A549 (cell line): ENCODE results near the gene RAB15.

Experiments
- CHD2 ChIP-seq: fragments of 150-350 bp; IDR thresholded peaks from 2 replicates; pipeline ENCODE4 v1.6.1; 2014; ENCODE audit warnings: low read length; ENCODE audit not compliant: partially characterized antibody
- CTCF ChIP-seq: fragments of >200 bp; sonication (Bioruptor Twin); formaldehyde crosslinking; IDR thresholded peaks from 3 replicates; pipeline ENCODE4 v1.5.1; 2016
- FOSL2 ChIP-seq, 2 experiments: fragments of 450-650 bp in 1 of 2; fragments of >200 bp in 1 of 2; sonication (Bioruptor Twin) in 1 of 2; formaldehyde crosslinking; IDR thresholded peaks; 2 replicates each; pipeline versions ENCODE4 v1.5.0 to v1.6.1; 2016 to 2020; ENCODE audit warnings: mild to moderate bottlenecking in 1 of 2, moderate library complexity in 1 of 2
- HDAC2 ChIP-seq: fragments of 200-600 bp; sonication (generic); IDR thresholded peaks from 2 replicates; pipeline ENCODE4 v1.6.1; 2016
- PBX3 ChIP-seq: IDR thresholded peaks from 2 replicates; pipeline ENCODE4 v1.6.1; 2012
- POLR2AphosphoS2 ChIP-seq: conservative IDR thresholded peaks from 2 replicates; pipeline ENCODE4 v1.6.1; 2012; ENCODE audit warnings: low read length, improper control_type of control experiment, inconsistent platforms
- USF2 ChIP-seq: fragments of 450-650 bp; IDR thresholded peaks from 2 replicates; pipeline ENCODE4 v1.6.1; 2014; ENCODE audit warnings: antibody characterized with exemption

- no peak for TF ChIP-seq CTCF
- no peak for TF ChIP-seq HDAC2
- no peak for TF ChIP-seq USF2
- no peak for TF ChIP-seq CHD2
- no peak for TF ChIP-seq POLR2AphosphoS2
- no peak for TF ChIP-seq FOSL2 (IDR thresholded peaks at IDR 0.05)
- TF ChIP-seq FOSL2 (CRISPR knock-in tag; IDR thresholded peaks at IDR 0.05) = no peak
- TF ChIP-seq PBX3 = no peak
Measured at GRCh38 chr14:64965356-64966000, 6.7 kb downstream of the RAB15 start.
